Raji (cell line): ENCODE data around the gene PEAK1.

ENCODE experiments used
- POLR2A ChIP-seq: IDR thresholded peaks from 2 replicates; pipeline ENCODE4 v1.6.1; 2011; ENCODE audit warnings: low read depth, low read length, control low read depth; ENCODE audit not compliant: insufficient read depth

PEAK1 gene

GRCh38 chr15:77436822-77437221, 16.9 kb upstream of the PEAK1 start:
- TF ChIP-seq POLR2A: no peak

GRCh38 chr15:77430652-77431051, 10.7 kb upstream of the PEAK1 start:
- no peak for TF ChIP-seq POLR2A

- TF ChIP-seq POLR2A: no peak
Measured at GRCh38 chr15:77430213-77430612, 10.3 kb upstream of the PEAK1 start.

- no peak for TF ChIP-seq POLR2A
Measured at GRCh38 chr15:77426871-77427270, 7.0 kb upstream of the PEAK1 start.

GRCh38 chr15:77426377-77426776, 6.5 kb upstream of the PEAK1 start:
- no peak for TF ChIP-seq POLR2A

- TF ChIP-seq POLR2A: no peak
Measured at GRCh38 chr15:77425104-77425503, 5.2 kb upstream of the PEAK1 start.

- no peak for TF ChIP-seq POLR2A
Measured at GRCh38 chr15:77421370-77421700, 1.4 kb upstream of the PEAK1 start.

GRCh38 chr15:77420610-77421369, 886 bp upstream of the PEAK1 start, which contains the start of gene HMG20A:
TSS of gene HMG20A (plus strand) at chr15:77420888. CDS start at chr15:77458408, 37,520 bp downstream.
- peak; percentile 61 for TF ChIP-seq POLR2A

- no peak for TF ChIP-seq POLR2A
Measured at GRCh38 chr15:77418966-77419835, 703 bp downstream of the PEAK1 start.

- no peak for TF ChIP-seq POLR2A
Measured at GRCh38 chr15:77418391-77418965, 1.4 kb downstream of the PEAK1 start.

- no peak for TF ChIP-seq POLR2A
Measured at GRCh38 chr15:77417602-77418001, 2.3 kb downstream of the PEAK1 start.

- no peak for TF ChIP-seq POLR2A
Measured at GRCh38 chr15:77416954-77417353, 3.0 kb downstream of the PEAK1 start.

- TF ChIP-seq POLR2A: no peak
Measured at GRCh38 chr15:77416148-77416455, 3.8 kb downstream of the PEAK1 start.

GRCh38 chr15:77415450-77416147, 4.3 kb downstream of the PEAK1 start:
- no peak for TF ChIP-seq POLR2A

GRCh38 chr15:77414789-77415442, 5.0 kb downstream of the PEAK1 start:
- no peak for TF ChIP-seq POLR2A
